Measurements from ENCODE around the gene LRRC63.
A peak's percentile ranks its signal among the peaks of the same experiment; 100 is the strongest.

Gene LRRC63

GRCh38 chr13:46179969-46180763, 31.6 kb upstream of the LRRC63 start:
- CTCF ChIA-PET, result no interaction called here
- TF ChIP-seq ZNF138 (tag by site-specific recombination; IDR thresholded peaks at IDR 0.05; ENCODE audit: borderline replicate concordance) (no peak), ZNF776 (tag by site-specific recombination; IDR thresholded peaks at IDR 0.05; ENCODE audit: borderline replicate concordance) (no peak), ZNF596 (tag by site-specific recombination; IDR thresholded peaks at IDR 0.05) (peak; percentile 65), ZNF76 (tag by site-specific recombination; IDR thresholded peaks at IDR 0.05; ENCODE audit: borderline replicate concordance, low read depth) (no peak), ZSCAN30 (tag by site-specific recombination; IDR thresholded peaks at IDR 0.05) (no peak)
- POLR2A ChIA-PET, result no interaction called here
- no peaks in the 10 kb centered on the region; the same call in 1 of the 2 replicates for H3K4me1 ChIP-seq (ENCODE audit: control insufficient read depth, insufficient read depth, low read length)
- no peak overlapping the region for H3K27ac ChIP-seq (ENCODE audit: extremely low read depth, low read depth, low read length)
- peak overlapping the region; percentile 58 for H3K4me3 ChIP-seq (ENCODE audit: low read depth, low read length)
- no peaks in the 10 kb centered on the region for H3K9me3 ChIP-seq (ENCODE audit: control insufficient read depth, insufficient read depth, low read depth, low read length)
- no peaks in the 10 kb centered on the region for H3K36me3 ChIP-seq (ENCODE audit: control insufficient read depth in 2 of 2, insufficient read depth in 1 of 2, low read length in 2 of 2)

DNA sequence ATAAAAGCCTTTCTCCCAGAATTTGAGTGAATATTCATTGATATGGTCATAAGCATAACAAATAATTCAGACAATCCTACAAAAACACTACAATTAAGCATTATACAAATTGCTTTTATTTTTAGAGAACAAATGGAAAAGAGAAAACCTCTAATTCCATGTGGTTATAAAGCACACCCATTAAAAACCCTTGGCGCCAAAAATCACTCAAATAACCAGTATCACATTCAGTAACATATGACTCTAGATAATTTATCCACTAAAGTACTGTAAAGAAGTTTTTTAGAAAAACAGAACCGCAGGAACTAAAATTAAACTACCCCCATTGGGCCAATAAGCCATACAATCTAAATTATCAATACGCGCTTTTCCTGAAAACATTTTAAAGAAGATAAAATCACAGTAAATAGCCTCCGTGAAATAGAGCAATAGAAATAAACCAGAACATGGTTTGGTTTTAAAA, 30.3 kb upstream of the LRRC63 start:
- Histone ChIP-seq H3K36me3 (ENCODE audit: control insufficient read depth in 2 of 2, insufficient read depth in 1 of 2, low read length in 2 of 2) (no peaks in the 10 kb centered on the region), H3K9me3 (ENCODE audit: control insufficient read depth, insufficient read depth, low read depth, low read length) (no peaks in the 10 kb centered on the region), H3K4me1 (ENCODE audit: control insufficient read depth, insufficient read depth, low read length) (no peaks in the 10 kb centered on the region; the same call in 1 of the 2 replicates), H3K27ac (ENCODE audit: extremely low read depth, low read depth, low read length) (peak overlapping the region; percentile 76; the same call in 1 of the 2 replicates), H3K4me3 (ENCODE audit: low read depth, low read length) (peak overlapping the region; percentile 58)
- ChIA-PET CTCF (interaction anchor here (0.6 to 0.7 kb wide), 2 partner anchors 13 to 140 kb away, joined by 3 to 4 read pairs; no protein-coding TSS in a partner anchor), POLR2A (interaction anchor here (0.7 kb wide), 1 partner anchor 128 kb away, joined by 3 read pairs; no protein-coding TSS in a partner anchor)
- TF ChIP-seq, protein P1, sequence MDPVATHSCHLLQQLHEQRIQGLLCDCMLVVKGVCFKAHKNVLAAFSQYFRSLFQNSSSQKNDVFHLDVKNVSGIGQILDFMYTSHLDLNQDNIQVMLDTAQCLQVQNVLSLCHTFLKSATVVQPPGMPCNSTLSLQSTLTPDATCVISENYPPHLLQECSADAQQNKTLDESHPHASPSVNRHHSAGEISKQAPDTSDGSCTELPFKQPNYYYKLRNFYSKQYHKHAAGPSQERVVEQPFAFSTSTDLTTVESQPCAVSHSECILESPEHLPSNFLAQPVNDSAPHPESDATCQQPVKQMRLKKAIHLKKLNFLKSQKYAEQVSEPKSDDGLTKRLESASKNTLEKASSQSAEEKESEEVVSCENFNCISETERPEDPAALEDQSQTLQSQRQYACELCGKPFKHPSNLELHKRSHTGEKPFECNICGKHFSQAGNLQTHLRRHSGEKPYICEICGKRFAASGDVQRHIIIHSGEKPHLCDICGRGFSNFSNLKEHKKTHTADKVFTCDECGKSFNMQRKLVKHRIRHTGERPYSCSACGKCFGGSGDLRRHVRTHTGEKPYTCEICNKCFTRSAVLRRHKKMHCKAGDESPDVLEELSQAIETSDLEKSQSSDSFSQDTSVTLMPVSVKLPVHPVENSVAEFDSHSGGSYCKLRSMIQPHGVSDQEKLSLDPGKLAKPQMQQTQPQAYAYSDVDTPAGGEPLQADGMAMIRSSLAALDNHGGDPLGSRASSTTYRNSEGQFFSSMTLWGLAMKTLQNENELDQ (tag by site-specific recombination; IDR thresholded peaks at IDR 0.05; ENCODE audit: low read depth), result no peak
- TF ChIP-seq PRDM6 (tag by site-specific recombination; IDR thresholded peaks at IDR 0.05), result 0 out of 2 replicates have a peak, but pooled peaks have one; percentile 20
- TF ChIP-seq ZSCAN30 (tag by site-specific recombination; IDR thresholded peaks at IDR 0.05), result 0 out of 2 replicates have a peak, but pooled peaks have one; percentile 1

- Histone ChIP-seq H3K36me3 (ENCODE audit: control insufficient read depth in 2 of 2, insufficient read depth in 1 of 2, low read length in 2 of 2) (no peaks in the 10 kb centered on the region), H3K4me1 (ENCODE audit: control insufficient read depth, insufficient read depth, low read length) (no peaks in the 10 kb centered on the region; the same call in 1 of the 2 replicates), H3K27ac (ENCODE audit: extremely low read depth, low read depth, low read length) (peak within 1 kb of the TSS; percentile 76), H3K9me3 (ENCODE audit: control insufficient read depth, insufficient read depth, low read depth, low read length) (no peaks in the 10 kb centered on the region), H3K4me3 (ENCODE audit: low read depth, low read length) (peak within 1 kb of the TSS; percentile 58)
- ChIA-PET CTCF (interaction anchor here (0.7 kb wide), 1 partner anchor 140 kb away, joined by 4 read pairs; no protein-coding TSS in a partner anchor), POLR2A (interaction anchor here (0.7 kb wide), 1 partner anchor 129 kb away, joined by 3 read pairs; no protein-coding TSS in a partner anchor)
- TF ChIP-seq PRDM1 (tag by site-specific recombination; IDR thresholded peaks at IDR 0.05) (peak; percentile 7; the same call in 1 of the 2 replicates), ZNF600 (tag by site-specific recombination; IDR thresholded peaks at IDR 0.05) (peak; percentile 95), ZNF341 (tag by site-specific recombination; IDR thresholded peaks at IDR 0.05; ENCODE audit: low read depth) (peak; percentile 54; the same call in 1 of the 2 replicates), ZNF76 (tag by site-specific recombination; IDR thresholded peaks at IDR 0.05; ENCODE audit: borderline replicate concordance, low read depth) (peak; percentile 33; the same call in 1 of the 2 replicates), SETDB1 (IDR thresholded peaks at IDR 0.05; ENCODE audit: insufficient read length, low read length) (peak; percentile 11), REST (tag by site-specific recombination; IDR thresholded peaks at IDR 0.05) (peak; percentile 92), PRDM6 (tag by site-specific recombination; IDR thresholded peaks at IDR 0.05) (0 out of 2 replicates have a peak, but pooled peaks have one; percentile 14)
- TF ChIP-seq, protein P2, sequence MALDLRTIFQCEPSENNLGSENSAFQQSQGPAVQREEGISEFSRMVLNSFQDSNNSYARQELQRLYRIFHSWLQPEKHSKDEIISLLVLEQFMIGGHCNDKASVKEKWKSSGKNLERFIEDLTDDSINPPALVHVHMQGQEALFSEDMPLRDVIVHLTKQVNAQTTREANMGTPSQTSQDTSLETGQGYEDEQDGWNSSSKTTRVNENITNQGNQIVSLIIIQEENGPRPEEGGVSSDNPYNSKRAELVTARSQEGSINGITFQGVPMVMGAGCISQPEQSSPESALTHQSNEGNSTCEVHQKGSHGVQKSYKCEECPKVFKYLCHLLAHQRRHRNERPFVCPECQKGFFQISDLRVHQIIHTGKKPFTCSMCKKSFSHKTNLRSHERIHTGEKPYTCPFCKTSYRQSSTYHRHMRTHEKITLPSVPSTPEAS (tag by site-specific recombination; IDR thresholded peaks at IDR 0.05), result no peak
These were observed 29.8 kb upstream of the LRRC63 start, which contains the start of gene LCP1 for GRCh38 chr13:46181840-46182490. Gene LCP1, minus strand, starts transcription at chr13:46182177. Its CDS starts 22,515 bp downstream, at chr13:46159662.
